GM21447 (cell line): ENCODE measurements around the gene ELAPOR1.

Experiments
- ATAC-seq: cut with Tn5 transposase; IDR thresholded peaks from one replicate; pipeline ENCODE4 v1.9.1; 2021; ENCODE audit not compliant: unreplicated experiment

ELAPOR1 gene, protein sequence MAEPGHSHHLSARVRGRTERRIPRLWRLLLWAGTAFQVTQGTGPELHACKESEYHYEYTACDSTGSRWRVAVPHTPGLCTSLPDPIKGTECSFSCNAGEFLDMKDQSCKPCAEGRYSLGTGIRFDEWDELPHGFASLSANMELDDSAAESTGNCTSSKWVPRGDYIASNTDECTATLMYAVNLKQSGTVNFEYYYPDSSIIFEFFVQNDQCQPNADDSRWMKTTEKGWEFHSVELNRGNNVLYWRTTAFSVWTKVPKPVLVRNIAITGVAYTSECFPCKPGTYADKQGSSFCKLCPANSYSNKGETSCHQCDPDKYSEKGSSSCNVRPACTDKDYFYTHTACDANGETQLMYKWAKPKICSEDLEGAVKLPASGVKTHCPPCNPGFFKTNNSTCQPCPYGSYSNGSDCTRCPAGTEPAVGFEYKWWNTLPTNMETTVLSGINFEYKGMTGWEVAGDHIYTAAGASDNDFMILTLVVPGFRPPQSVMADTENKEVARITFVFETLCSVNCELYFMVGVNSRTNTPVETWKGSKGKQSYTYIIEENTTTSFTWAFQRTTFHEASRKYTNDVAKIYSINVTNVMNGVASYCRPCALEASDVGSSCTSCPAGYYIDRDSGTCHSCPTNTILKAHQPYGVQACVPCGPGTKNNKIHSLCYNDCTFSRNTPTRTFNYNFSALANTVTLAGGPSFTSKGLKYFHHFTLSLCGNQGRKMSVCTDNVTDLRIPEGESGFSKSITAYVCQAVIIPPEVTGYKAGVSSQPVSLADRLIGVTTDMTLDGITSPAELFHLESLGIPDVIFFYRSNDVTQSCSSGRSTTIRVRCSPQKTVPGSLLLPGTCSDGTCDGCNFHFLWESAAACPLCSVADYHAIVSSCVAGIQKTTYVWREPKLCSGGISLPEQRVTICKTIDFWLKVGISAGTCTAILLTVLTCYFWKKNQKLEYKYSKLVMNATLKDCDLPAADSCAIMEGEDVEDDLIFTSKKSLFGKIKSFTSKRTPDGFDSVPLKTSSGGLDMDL

DNA sequence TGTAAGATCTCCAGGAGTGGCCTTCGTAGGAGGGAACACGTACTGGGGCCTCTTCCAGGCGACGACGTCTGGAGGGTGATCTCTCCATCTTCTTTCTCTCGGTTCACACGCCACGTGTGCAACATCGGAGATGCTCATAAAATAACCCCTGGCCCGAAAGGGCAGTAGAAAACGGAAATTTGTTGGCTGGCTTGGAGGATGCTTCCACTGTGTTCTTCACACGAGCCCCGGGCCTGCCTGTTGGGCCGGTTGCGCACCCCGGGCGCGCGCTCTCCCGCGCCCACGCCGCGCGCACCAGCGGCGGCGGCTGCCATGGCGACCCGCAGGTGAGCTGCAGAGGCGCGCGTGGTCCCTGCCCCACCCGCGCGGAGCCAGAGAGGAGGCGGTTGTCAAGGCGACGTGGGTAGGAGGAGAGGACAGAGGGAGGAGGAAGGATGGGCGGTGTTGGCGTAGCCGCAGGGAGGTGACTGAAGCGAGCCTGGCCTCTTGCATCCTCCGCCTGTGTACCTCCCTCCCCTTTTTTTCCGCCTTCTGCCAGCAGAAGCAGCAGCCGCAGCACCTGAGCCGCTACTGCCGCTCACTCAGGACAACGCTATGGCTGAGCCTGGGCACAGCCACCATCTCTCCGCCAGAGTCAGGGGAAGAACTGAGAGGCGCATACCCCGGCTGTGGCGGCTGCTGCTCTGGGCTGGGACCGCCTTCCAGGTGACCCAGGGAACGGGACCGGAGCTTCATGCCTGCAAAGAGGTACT, at the start of gene ELAPOR1:
TSS of gene ELAPOR1 (plus strand) at position 526 of the 752 bp plus-strand sequence. CDS start at position 595, 69 bp downstream.
- no peak for ATAC-seq

DNA sequence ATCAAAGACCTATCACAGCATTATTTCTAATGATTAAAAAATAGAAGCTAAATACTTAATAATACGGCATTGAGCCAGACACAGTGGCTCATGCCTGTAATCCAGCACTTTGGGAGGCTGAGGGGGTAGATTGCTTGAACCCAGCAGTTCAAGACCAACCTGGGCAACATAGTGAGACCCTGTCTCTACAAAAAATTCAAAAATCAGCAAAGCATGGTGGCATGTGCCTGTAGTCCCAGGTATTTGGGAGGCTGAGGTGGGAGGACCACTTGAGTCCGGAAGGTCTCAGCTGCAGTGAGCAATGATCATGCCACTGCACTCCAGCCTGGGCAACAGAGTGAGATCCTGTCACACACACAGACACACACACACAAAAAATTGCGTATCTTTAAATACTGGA, 48.8 kb upstream of the ELAPOR1 start:
- ATAC-seq: no peak

DNA sequence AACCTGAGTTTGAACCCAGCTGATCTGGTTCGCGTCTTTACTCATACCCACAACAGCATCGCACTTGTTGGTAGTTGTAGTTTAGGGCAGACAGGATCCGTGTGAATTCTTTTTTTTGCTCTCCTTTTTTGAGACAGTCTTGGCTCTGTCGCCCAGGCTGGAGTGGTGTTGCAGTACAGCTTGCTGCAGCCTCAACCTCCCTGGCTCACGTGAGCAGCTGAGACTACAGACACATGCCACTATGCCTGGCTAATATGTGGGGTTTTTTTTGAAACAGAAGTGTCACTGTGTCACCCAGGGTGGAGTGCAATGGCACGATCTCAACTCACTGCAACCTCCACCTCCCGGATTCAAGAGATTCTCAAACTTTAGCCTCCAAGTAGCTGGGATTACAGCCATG, 46.0 kb upstream of the ELAPOR1 start:
- no peak for ATAC-seq

DNA sequence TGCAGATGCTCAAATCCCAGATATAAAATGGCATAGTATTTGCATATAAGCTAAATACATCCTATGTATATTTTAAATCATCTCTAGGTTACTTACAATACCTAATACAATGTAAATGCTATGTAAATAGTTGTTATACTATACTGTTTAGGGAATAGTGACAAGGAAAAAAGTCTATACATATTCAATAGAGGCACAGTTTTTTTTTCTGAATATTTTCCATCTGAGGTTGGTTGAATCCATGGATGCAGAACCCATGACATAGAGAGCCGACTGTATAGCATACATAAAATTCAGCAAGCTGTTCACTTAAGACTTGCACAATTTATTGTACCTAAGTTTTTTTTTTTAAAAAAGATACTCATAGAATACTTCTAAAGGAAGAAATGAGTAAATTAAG, 44.6 kb upstream of the ELAPOR1 start:
- ATAC-seq: no peak

DNA sequence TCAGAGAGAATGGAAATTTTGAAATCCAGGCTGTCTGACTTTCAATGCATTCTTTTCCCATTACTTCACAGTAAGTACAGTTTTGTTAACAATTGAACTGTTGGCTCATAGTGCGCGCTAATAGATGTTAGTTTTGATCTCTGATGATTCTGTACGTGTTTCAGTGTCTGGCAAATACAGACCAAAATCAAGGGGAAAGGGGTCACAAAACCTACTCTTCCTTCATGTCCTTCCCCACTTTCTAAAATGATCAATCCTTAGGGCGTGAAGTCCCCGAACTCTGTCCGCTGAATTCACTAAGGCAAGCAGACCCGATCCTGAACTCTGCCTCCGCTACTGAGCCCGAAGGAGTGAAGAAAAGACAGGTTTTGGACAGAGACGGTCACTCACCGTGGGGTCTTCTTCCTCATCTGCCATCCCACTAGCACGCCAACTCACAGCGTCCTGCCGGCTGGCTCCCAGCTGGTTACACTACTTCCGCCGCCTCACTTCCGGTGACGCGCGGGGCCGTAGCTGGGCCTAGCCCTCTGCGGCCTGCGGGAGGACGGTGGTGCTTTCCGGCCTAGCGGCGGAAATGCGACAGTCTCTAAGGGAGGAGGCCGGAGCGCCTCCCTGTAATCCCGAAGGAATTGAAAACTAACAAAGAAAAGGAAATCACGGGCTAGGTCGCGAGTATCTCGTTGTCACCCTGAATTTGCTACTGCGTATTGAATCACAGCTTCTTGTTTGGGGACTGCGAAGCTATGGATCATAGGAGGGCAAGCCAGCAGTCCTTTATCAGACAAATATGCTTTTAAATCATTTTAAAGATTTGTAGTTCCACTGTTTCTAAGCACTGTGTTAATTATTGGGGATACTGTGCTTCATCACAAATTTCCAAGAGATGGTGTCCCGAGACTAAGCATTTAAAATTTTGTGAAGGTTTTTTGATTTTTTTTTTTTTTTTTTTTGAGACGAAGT, 38.1 kb upstream of the ELAPOR1 start, which contains the start of gene TAF13:
TSS of gene TAF13 (minus strand) at position 473 of the 960 bp plus-strand sequence. CDS start at position 417, 56 bp downstream.
- ATAC-seq: peak; percentile 98

DNA sequence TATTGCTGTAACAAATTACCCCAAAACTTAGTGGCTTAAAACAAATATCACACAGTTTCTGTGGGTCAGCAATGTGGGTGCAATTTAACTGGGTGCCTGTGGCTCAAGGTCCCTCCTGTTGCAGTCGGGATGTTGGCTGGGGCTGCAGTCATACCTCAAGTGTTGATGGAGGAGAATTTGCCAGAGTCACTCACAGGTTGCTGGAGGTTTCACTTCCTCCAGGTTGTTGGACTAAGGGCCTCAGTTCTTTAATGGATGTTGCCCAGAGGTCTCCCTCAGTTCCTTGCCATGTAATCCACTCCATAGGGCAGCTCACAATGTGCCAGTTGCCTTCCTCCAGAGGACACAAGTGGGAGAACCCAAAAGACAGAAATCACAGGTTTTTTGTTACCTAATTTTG, 35.6 kb upstream of the ELAPOR1 start:
- ATAC-seq: no peak

DNA sequence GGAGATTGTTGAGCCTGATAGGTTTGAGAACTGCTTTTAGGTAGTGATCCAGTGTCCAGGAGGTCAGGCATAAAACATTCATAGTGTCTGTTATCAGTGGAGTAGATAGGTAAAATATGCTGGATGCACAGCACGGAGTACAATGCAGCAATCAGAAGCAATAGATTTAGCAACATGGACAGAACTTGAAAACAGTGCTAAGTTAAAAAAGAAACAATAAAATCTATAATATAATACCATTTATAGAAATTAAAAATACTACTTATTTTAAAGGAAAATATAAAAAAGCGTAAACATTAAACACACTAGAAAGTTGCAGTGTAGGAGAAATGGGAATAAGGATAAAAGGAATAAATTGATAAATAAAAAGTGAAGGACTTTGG, 34.7 kb upstream of the ELAPOR1 start:
- no peak for ATAC-seq

DNA sequence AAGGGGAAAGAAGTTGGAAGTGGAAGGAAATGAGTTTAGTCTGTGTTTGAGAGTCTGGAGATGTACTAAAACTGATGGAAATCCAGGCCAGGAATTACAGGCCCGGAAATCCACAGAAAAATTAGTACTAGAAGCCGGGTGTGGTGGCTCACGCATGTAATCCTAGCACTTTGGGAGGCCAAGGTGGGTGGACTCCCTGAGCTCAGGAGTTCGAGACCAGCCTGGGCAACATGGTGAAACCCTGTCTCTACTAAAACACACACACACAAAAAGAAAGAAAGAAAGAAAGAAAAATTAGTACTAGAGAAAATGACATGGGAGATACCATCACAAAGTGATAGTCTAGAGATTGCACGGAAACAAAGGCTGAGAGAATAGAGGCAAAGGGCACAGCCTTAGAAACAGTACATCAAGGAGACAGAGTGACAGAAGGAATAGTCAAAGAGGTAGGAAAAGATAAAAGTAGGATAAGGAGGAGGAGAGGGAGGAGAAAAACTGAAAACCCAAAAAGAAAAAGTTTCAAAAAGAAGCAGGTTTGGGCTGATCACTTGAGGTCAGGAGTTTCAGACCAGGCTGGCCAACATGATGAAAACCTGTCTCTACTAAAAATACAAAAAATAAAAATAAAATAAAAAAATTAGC, 33.4 kb upstream of the ELAPOR1 start:
- ATAC-seq: no peak

DNA sequence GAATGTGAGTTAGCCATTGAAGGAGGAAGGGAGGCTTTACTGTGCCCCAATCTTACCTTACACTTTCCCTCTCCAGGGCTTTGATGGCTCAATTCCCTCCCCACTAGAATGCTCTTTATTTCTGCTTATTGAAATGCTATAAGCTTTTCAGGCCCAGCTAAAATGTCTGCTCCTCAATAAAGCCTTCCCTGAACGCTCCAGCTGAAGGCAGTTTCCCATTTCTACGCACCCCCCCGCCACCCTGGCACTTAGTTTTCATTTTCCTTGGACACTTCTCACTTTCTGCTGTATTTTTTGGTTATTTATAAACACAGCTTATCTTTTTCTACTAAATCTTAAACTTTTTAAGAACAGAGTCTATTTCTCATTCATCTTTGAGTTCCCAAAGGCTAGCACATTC, 30.4 kb upstream of the ELAPOR1 start:
- ATAC-seq: no peak

DNA sequence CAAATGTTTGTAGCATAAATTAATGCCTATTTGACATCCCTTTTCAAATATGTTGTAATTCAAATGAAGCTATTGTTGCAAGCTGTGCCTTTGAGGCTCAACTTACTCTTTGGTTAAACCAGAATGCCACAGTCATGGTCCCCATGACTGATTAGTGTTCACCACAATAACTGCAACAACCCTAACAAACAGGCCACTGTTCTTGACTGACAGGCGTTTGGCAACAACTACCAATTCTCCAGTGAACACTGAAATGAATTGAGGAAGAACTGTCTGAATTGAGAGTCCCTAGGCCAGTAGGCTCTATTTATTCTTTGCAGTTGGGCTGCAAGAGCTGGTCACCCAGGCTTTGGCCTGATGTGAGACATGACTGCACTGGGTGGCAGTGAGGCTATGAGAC, 30.0 kb upstream of the ELAPOR1 start:
- no peak for ATAC-seq

DNA sequence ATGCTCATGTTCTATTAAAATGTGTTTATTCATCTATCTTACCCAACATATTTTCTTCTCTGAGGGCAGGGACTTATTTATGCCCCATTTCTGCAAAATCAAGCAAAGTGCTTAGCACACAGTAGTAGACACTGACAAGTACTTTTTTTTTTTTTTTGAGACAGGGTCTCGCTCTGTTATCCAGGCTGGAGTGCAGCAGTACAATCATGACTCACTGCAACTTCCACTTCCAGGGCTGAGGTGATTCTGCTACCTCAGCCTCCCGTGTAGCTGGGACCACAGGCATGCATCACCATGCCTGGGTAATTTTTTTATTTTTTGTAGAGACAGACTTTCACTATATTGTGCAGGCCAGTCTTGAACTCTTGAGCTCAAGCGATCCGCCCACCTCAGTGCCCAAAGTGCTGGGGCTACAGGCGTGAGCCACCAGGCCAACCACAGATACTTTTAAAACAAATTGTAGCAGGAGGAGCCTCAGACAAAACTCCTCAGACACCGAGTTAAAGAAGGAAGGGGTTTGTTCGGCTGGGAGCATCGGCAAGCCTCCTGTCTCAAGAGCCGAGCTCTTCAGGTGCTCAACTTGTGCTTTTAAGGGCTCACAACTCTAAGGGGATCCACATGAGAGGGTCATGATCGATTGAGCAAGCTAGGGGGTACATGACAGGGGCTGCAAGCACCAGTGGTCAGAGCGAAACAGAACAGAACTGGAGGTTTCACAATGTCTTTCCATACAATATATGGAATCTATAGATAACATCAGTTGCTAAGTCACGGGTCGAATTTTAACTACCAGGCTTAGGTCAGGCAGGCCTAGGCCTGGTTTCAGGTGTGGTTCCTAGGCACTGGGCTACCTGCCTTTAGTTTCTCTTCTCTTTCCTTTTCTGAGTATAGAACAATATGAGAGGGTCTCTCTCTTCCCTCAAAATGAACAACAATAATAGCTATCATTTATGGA, 29.1 kb upstream of the ELAPOR1 start:
- no peak for ATAC-seq

DNA sequence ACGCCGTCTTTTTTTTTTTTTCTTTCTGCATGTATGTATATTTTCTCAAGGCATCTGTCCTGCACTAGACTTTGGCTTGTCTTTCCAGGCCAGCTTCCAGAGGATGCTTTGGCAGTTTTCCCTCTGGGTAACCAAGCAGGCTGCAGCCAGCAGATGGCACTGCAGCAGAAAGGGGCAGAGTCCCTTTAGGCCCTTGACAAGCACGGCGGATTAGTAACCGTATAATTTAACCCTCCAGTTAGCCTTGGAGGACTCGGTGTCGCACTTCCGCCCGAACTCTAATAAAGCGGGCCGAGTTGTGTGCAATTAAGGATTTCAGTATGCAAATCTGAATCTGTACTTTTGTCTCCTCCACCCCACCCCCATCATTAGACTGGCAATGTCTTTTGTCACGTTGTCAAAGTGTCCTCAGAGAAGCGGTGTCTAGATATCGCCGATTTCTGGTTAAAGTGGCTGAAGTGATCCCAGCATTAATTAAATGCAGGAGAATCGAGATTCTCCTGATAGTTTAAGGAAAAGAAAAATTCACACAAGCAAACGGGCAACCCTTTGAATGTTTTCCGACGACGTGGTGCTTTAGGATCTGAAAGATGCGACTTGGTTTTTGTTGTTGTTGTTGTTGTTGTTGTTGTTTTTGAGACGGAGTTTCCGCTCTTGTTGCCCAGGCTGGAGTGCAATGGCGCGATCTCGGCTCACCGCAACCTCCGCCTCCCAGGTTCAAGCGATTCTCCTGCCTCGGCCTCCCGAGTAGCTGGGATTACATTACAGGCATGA, 24.5 kb upstream of the ELAPOR1 start:
- ATAC-seq: no peak

DNA sequence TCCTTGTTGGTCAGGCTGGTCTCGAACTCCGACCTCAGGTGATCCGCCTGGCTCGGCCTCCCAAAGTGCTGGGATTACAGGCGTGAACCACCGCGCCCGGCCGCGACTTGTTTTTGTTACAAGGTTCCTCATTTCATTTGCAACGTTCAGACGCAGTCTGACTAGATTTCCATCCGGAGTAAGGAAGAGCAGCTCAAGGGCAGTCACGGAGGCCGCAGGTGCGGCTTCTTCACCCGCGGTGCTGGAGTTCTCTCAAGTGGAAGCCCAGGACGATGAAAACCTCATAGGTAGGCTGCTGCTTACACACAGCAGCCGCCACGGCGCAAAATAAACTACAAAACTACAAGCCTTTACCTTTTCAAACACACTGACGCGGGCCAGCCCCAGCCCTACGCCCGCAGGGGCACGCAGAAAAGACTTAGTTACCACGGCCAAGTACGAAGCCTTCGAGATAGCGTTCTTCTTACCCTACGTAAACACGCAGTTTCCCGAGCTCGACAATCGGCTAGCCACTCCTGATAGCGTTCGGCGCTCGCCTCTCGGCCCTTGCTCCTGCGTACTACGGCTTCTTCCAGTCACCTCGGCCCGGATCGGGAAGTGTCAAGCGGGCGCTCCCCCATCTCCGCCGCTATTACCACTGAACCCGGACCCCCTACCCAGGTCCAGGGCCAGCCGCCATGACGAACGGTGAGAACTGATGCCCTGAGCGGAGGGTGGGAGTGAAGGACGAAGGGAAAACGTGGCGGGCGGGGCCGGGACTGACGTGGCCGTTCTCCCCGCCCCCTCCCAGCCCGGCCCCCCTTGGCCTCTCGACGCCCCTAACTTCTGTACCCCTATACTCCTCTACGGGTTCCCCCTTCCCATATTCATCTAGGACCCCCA, 23.5 kb upstream of the ELAPOR1 start, which contains the start of gene TMEM167B:
TSS of gene TMEM167B (plus strand) at position 569 of the 882 bp plus-strand sequence. CDS start at position 678, 109 bp downstream.
- ATAC-seq: peak; percentile 94

DNA sequence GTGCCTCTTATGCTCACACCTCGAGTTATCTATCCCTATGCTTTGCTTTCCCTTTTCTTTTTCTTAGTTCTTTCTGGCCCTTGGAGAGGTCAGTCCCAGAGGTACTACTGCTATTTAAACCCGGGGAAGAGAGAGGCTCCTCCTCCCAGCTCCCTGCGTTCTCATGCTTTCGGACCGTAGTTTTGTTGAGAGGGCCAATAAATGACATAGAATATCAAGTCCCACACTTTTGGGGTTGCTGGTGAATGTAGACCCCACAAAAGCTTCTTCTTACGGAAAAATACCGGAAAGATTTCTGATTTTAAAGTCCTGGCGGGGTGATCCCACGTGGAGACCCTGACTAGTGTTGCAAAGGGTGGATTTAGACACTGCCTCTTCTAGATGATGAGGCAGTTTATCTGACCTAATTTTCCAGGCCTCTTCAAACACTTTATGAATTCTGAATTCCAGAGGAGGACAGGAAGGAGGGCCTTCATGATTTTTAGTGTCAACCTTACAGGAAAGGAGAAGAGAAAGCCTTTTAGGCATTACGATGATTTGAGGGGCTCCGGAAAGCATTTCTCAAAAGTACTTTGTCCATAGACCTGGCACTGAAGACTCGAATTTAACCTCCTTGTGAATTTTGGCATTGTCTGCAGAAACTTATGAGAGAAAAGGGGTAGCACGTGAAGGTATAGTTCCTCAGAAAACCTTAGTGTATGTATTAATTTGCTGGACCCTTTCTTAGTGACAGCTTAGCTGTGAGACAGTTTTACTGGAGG, 22.7 kb upstream of the ELAPOR1 start:
- ATAC-seq: peak; percentile 58

DNA sequence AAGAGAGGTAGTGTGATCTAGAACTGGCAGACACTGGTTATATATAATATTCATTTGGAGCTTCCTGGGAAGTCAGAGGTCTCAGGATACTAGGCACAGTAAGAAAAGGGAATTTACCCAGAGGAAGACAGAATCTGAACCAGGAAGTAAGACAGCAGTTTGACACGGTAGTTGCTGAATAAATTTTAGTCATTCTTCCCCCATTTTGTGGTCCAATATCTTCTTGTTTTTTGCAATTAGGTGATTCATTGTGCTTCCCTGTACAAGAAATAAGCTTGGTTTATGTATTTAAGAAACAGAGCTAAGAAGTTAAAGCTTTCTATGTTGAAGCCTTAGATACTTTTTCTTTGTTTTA, 22.1 kb upstream of the ELAPOR1 start:
- ATAC-seq: no peak

DNA sequence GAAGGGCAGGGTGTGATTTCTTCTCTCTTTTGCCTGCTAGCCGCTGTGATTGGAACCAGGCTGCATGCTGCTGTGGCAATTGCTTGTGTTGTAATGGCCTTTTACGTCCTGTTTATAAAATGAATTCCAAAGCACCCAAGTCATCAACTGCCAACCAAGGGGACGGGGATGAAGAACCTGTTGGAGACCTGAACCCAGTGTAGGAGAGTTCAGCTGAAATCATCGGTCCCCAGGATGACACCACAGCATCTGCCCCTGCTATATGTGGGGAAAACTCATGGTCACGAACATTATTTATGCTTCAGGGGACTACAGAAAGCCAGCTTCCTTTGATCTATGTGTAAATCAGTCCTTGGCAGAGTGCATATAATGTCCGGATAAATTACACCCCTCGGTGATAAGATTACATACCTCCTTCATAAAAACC, 19.5 kb upstream of the ELAPOR1 start:
- ATAC-seq: no peak
